IMR-90 (cell line): ENCODE results near the gene NRARP. TPM values are rescaled to one million over a fixed set of nuclear protein-coding genes. Genes with fewer than 3 reads are reported as not detected.

Experiments
- ATAC-seq: fragments of 200-7000 bp; cut with Tn5 transposase; 2 replicates; pipeline ENCODE4 v1.9.1; 2020; ENCODE audit warnings: low read depth, mild to moderate bottlenecking, moderate library complexity
- BruUV-seq: library from RNA; stranded (reverse); fragments of 400-500 nt; replicated peaks from 2 replicates; lab custom pipeline; 2021; lab: Mats Ljungman, UMichigan
- CTCF ChIA-PET: fragments of 300-600 bp; formaldehyde crosslinking; extraction: SDS; loops from one replicate; lab custom pipeline; 2021; ENCODE audit warnings: antibody characterized with exemption; lab: Yijun Ruan, JAX
- POLR2A ChIA-PET: fragments of 300-600 bp; sonication (Branson Sonifier 250); formaldehyde crosslinking; loops from one replicate; lab custom pipeline; 2022; ENCODE audit warnings: antibody characterized with exemption; ENCODE audit not compliant: unreplicated experiment; lab: Charles Lee
- DNase-seq: peaks from one replicate; pipeline ENCODE4 v3.0.0; 2013
- H2AFZ ChIP-seq: replicated peaks from 2 replicates; pipeline ENCODE3; 2013; ENCODE audit warnings: low read length, mild to moderate bottlenecking; ENCODE audit not compliant: poor library complexity
- H2AK5ac ChIP-seq: 2 replicates; pipeline ENCODE4 v1.6.1; 2013; ENCODE audit warnings: low read depth, low read length, inconsistent platforms
- H2AK9ac ChIP-seq: replicated peaks from 2 replicates; pipeline ENCODE3; 2013; ENCODE audit warnings: mild to moderate bottlenecking, low read depth, low read length, moderate library complexity; ENCODE audit not compliant: poor library complexity
- H2BK120ac ChIP-seq: 2 replicates; pipeline ENCODE4 v1.6.1; 2013; ENCODE audit warnings: low read depth, low read length, inconsistent platforms
- H2BK15ac ChIP-seq: 3 replicates; pipeline ENCODE4 v1.6.1; 2013; ENCODE audit warnings: low read depth, low read length, inconsistent platforms
- H2BK20ac ChIP-seq: 2 replicates; pipeline ENCODE4 v1.6.1; 2013; ENCODE audit warnings: low read depth, mild to moderate bottlenecking, inconsistent platforms, low read length, moderate library complexity
- H2BK5ac ChIP-seq: 2 replicates; pipeline ENCODE4 v1.6.1; 2013; ENCODE audit warnings: mild to moderate bottlenecking, low read depth, low read length, inconsistent platforms; ENCODE audit not compliant: poor library complexity, severe bottlenecking
- H3K14ac ChIP-seq: replicated peaks from 2 replicates; pipeline ENCODE4 v1.6.1; 2013; ENCODE audit warnings: low read depth, low read length, inconsistent platforms
- H3K18ac ChIP-seq: 2 replicates; pipeline ENCODE4 v1.6.1; 2013; ENCODE audit warnings: low read depth, low read length, control low read depth
- H3K23ac ChIP-seq: 2 replicates; pipeline ENCODE4 v1.6.1; 2013; ENCODE audit warnings: low read depth, low read length, inconsistent platforms
- H3K27ac ChIP-seq: 2 replicates; pipeline ENCODE4 v1.5.1; 2013; ENCODE audit warnings: mild to moderate bottlenecking, control low read depth, low read length; ENCODE audit not compliant: insufficient read depth
- H3K27me3 ChIP-seq: 2 replicates; pipeline ENCODE4 v1.6.1; 2013; ENCODE audit warnings: low read length; ENCODE audit not compliant: control insufficient read depth, insufficient read depth
- H3K36me3 ChIP-seq: 2 replicates; pipeline ENCODE4 v1.6.1; 2013; ENCODE audit warnings: low read length, mixed read lengths; ENCODE audit not compliant: control insufficient read depth, insufficient read depth
- H3K4ac ChIP-seq: 2 replicates; pipeline ENCODE4 v1.6.1; 2013; ENCODE audit warnings: low read depth, low read length, inconsistent platforms
- H3K4me1 ChIP-seq: 2 replicates; pipeline ENCODE4 v1.6.1; 2013; ENCODE audit warnings: low read length, mixed read lengths; ENCODE audit not compliant: control insufficient read depth, insufficient read depth
- H3K4me2 ChIP-seq: 2 replicates; pipeline ENCODE4 v1.6.1; 2013; ENCODE audit warnings: low read depth, mild to moderate bottlenecking, control low read depth, low read length, moderate library complexity
- H3K4me3 ChIP-seq: 2 replicates; pipeline ENCODE4 v1.5.1; 2013; ENCODE audit warnings: low read depth, mild to moderate bottlenecking, control low read depth, low read length, moderate library complexity; ENCODE audit not compliant: insufficient read depth
- H3K56ac ChIP-seq: 2 replicates; pipeline ENCODE4 v1.6.1; 2013; ENCODE audit warnings: low read length, inconsistent platforms; ENCODE audit not compliant: insufficient read depth; ENCODE audit errors: extremely low read depth
- H3K79me1 ChIP-seq, 2 experiments: 2 replicates each; pipeline ENCODE4 v1.6.1; 2013; ENCODE audit warnings: low read length in 2 of 2, inconsistent platforms in 1 of 2, low read depth in 1 of 2
- H3K9ac ChIP-seq: 2 replicates; pipeline ENCODE4 v1.6.1; 2013; ENCODE audit warnings: low read depth, low read length, control low read depth
- H3K9me1 ChIP-seq: 2 replicates; pipeline ENCODE4 v1.6.1; 2013; ENCODE audit warnings: low read length, inconsistent platforms; ENCODE audit not compliant: insufficient read depth
- H3K9me3 ChIP-seq: 2 replicates; pipeline ENCODE4 v1.6.1; 2013; ENCODE audit warnings: low read length; ENCODE audit not compliant: control insufficient read depth, insufficient read depth
- H4K20me1 ChIP-seq: 2 replicates; pipeline ENCODE4 v1.6.1; 2013; ENCODE audit warnings: low read length, inconsistent platforms; ENCODE audit not compliant: insufficient read depth
- H4K5ac ChIP-seq: 2 replicates; pipeline ENCODE4 v1.6.1; 2013; ENCODE audit warnings: mild to moderate bottlenecking, low read depth, low read length, control low read depth
- H4K8ac ChIP-seq, 2 experiments: 2 replicates each; pipeline ENCODE4 v1.6.1; 2013; ENCODE audit warnings: low read depth in 2 of 2, low read length in 2 of 2, control low read depth in 1 of 2, inconsistent platforms in 1 of 2
- H4K91ac ChIP-seq: 2 replicates; pipeline ENCODE4 v1.6.1; 2013; ENCODE audit warnings: low read depth, low read length, inconsistent platforms; ENCODE audit not compliant: insufficient read depth
- CHD1 ChIP-seq: IDR thresholded peaks from 2 replicates; pipeline ENCODE4 v1.6.1; 2012; ENCODE audit warnings: low read depth, low read length, improper control_type of control experiment
- CTCF ChIP-seq: conservative IDR thresholded peaks from 2 replicates; pipeline ENCODE4 v1.5.1; 2012; ENCODE audit warnings: mild to moderate bottlenecking, low read depth, low read length, improper control_type of control experiment
- ELK1 ChIP-seq: fragments of 150-350 bp; IDR thresholded peaks from 2 replicates; pipeline ENCODE4 v1.6.1; 2016; ENCODE audit warnings: low read depth, mild to moderate bottlenecking, low read length, moderate library complexity, borderline replicate concordance
- FOS ChIP-seq: fragments of 150-350 bp; IDR thresholded peaks from 2 replicates; pipeline ENCODE4 v1.6.1; 2016; ENCODE audit warnings: low read depth, low read length
- MAZ ChIP-seq: IDR thresholded peaks from 2 replicates; pipeline ENCODE4 v1.6.1; 2012; ENCODE audit warnings: low read depth, mild to moderate bottlenecking, low read length, improper control_type of control experiment, moderate library complexity, borderline replicate concordance
- MXI1 ChIP-seq: IDR thresholded peaks from 2 replicates; pipeline ENCODE4 v1.6.1; 2012; ENCODE audit warnings: low read depth, mild to moderate bottlenecking, low read length, moderate library complexity, borderline replicate concordance
- NFE2L2 ChIP-seq: fragments of 150-350 bp; IDR thresholded peaks from 2 replicates; pipeline ENCODE4 v1.6.1; 2016; ENCODE audit warnings: low read depth, mild to moderate bottlenecking, low read length
- POLR2A ChIP-seq: IDR thresholded peaks from 2 replicates; pipeline ENCODE4 v1.6.1; 2012; ENCODE audit warnings: mild to moderate bottlenecking, low read depth, low read length
- RAD21 ChIP-seq: IDR thresholded peaks from 2 replicates; pipeline ENCODE4 v1.6.1; 2012; ENCODE audit warnings: low read length, improper control_type of control experiment
- RCOR1 ChIP-seq: IDR thresholded peaks from 2 replicates; pipeline ENCODE4 v1.6.1; 2012; ENCODE audit warnings: mild to moderate bottlenecking, low read length, improper control_type of control experiment; ENCODE audit not compliant: insufficient replicate concordance
- SMC3 ChIP-seq: fragments of 150-350 bp; IDR thresholded peaks from 2 replicates; pipeline ENCODE4 v1.6.1; 2016; ENCODE audit warnings: low read depth, mild to moderate bottlenecking, antibody characterized with exemption, low read length, moderate library complexity
- USF2 ChIP-seq: fragments of 150-350 bp; IDR thresholded peaks from 2 replicates; pipeline ENCODE4 v1.6.1; 2017; ENCODE audit warnings: mild to moderate bottlenecking, antibody characterized with exemption, low read length, low read depth
- WGBS, 2 experiments: methylation state at CpG; one replicate each; pipeline versions ENCODE4 v1.1.5 to v1.1.7; 2013; ENCODE audit warnings: missing lambda C conversion rate in 2 of 2; ENCODE audit not compliant: insufficient read length in 1 of 2; ENCODE audit errors: extremely low coverage in 2 of 2; 5-methylcytosine and 5-hydroxymethylcytosine counted together
- dilution Hi-C: fragments of 300-500 bp; cut with HindIII; formaldehyde crosslinking; loops from one replicate; pipeline ENCODE4 v1.14.3; 2018; ENCODE audit warnings: low sequenced_read_pairs; ENCODE audit not compliant: unreplicated experiment
- in situ Hi-C: fragments of 300-500 bp; cut with MboI; formaldehyde crosslinking; loops from 3 replicates; pipeline ENCODE4 v1.14.3; 2019; ENCODE audit warnings: low sequenced_read_pairs, inconsistent platforms, mixed read lengths
- intact Hi-C: fragments of 100-400 bp; cut with micrococcal nuclease; formaldehyde crosslinking; loops from 2 replicates; pipeline ENCODE4 v1.10.0; 2022
- polyA plus RNA-seq, 3 experiments: library from polyadenylated mRNA; depleted of rRNA; stranded (reverse); fragments of >200 nt; gene quantifications; 2 replicates each; pipeline ENCODE4 v1.2.3, GENCODE V29; 2012; ENCODE audit warnings: low replicate concordance in 1 of 3
- total RNA-seq: library from RNA; depleted of rRNA; stranded (reverse); fragments of >200 nt; gene quantifications from 2 replicates; pipeline ENCODE4 v1.2.3, GENCODE V29; 2012

The NRARP gene
- total and polyA plus RNA-seq, 2 of the 4 experiments (the other 2 are of a cell fraction) = 0.15 TPM; not detected in 1

GRCh38 chr9:137254624-137255447, 47.2 kb downstream of the NRARP start, which contains the start of gene NELFB:
Gene NELFB (plus strand): TSS chr9:137255327.
- dilution Hi-C loops = no loop called here
- peak within 1 kb of the TSS; percentile 75 for H2BK5ac ChIP-seq
- peak within 1 kb of the TSS; percentile 97 for H3K4me2 ChIP-seq
- peak within 1 kb of the TSS; percentile 52; the same call in 1 of the 2 replicates for H3K18ac ChIP-seq
- H3K4ac ChIP-seq = peak within 1 kb of the TSS; percentile 81
- H4K91ac ChIP-seq = peak within 1 kb of the TSS; percentile 61; the same call in 1 of the 2 replicates
- peak within 1 kb of the TSS; percentile 99 for H2AFZ ChIP-seq
- H4K8ac ChIP-seq = peak within 1 kb of the TSS; percentile 81 to 94
- H3K36me3 ChIP-seq = peaks cover 18% of the 10 kb centered on the region
- no TSS peak for BruUV-seq
- H3K9me3 ChIP-seq = no peaks in the 10 kb centered on the region
- H3K56ac ChIP-seq = peak within 1 kb of the TSS; percentile 78
- H3K4me1 ChIP-seq = peaks cover 11% of the 10 kb centered on the region
- 0 out of 2 replicates have a peak within 1 kb of the TSS, but pooled peaks have one; percentile 22 for H2BK120ac ChIP-seq
- H3K14ac ChIP-seq = peak within 1 kb of the TSS; percentile 78
- peaks cover 15 to 37% of the 10 kb centered on the region in 2 experiments for H3K79me1 ChIP-seq
- H3K4me3 ChIP-seq = peak within 1 kb of the TSS; percentile 96
- CTCF ChIA-PET = interaction anchor here (0.8 kb wide), 1 partner anchor 18 kb away, joined by 3 read pairs; no protein-coding TSS in a partner anchor
- H3K9me1 ChIP-seq = no peaks in the 10 kb centered on the region
- WGBS, 2 experiments = 2% methylated on average over 39 of the region's 105 CpGs; no CpG with 5 or more reads in 1 of the 2 experiments
- POLR2A ChIA-PET = interaction anchor here (1.2 to 2.3 kb wide), 2 partner anchors 10 to 14 kb away, joined by 5 to 9 read pairs; no protein-coding TSS in a partner anchor
- in situ Hi-C loops = no loop called here
- peak within 1 kb of the TSS; percentile 84 for H3K27ac ChIP-seq
- DNase-seq (peak; percentile 77), ATAC-seq (peak; percentile 93)
- H3K9ac ChIP-seq = peak within 1 kb of the TSS; percentile 88
- H3K23ac ChIP-seq = peak within 1 kb of the TSS; percentile 93
- H3K27me3 ChIP-seq = no peaks in the 10 kb centered on the region
- H2AK9ac ChIP-seq = peak within 1 kb of the TSS; percentile 98
- H4K5ac ChIP-seq = peak within 1 kb of the TSS; percentile 80; the same call in 1 of the 2 replicates
- no peak within 1 kb of the TSS for H2BK20ac ChIP-seq
- intact Hi-C loops = no loop called here
- H2BK15ac ChIP-seq = no peak within 1 kb of the TSS
- peaks cover 11% of the 10 kb centered on the region for H4K20me1 ChIP-seq
- H2AK5ac ChIP-seq = peak within 1 kb of the TSS; percentile 90
- TF ChIP-seq MXI1 = peak; percentile 58; the same call in 1 of the 2 replicates
- TF ChIP-seq MAZ = peak; percentile 90; the same call in 1 of the 2 replicates
- TF ChIP-seq RCOR1 = peak; percentile 38
- TF ChIP-seq USF2 = 0 out of 2 replicates have a peak, but pooled peaks have one; percentile 1
- TF ChIP-seq ELK1 = no peak
- TF ChIP-seq SMC3 = no peak
- TF ChIP-seq CTCF = peak; percentile 17; the same call in 1 of the 2 replicates
- no peak for TF ChIP-seq FOS
- TF ChIP-seq NFE2L2 = no peak
- peak; percentile 61; the same call in 1 of the 2 replicates for TF ChIP-seq CHD1
- 0 out of 2 replicates have a peak, but pooled peaks have one; percentile 22 for TF ChIP-seq POLR2A
- no peak for TF ChIP-seq RAD21
